ENCODE results near the gene DLG4. TPM values are rescaled to one million over a fixed set of nuclear protein-coding genes. Genes with fewer than 3 reads are reported as not detected.

The DLG4 gene
- total RNA-seq, 4 donors from 2014 or later: 2.9 to 12.7 (median 3.2) TPM

DNA sequence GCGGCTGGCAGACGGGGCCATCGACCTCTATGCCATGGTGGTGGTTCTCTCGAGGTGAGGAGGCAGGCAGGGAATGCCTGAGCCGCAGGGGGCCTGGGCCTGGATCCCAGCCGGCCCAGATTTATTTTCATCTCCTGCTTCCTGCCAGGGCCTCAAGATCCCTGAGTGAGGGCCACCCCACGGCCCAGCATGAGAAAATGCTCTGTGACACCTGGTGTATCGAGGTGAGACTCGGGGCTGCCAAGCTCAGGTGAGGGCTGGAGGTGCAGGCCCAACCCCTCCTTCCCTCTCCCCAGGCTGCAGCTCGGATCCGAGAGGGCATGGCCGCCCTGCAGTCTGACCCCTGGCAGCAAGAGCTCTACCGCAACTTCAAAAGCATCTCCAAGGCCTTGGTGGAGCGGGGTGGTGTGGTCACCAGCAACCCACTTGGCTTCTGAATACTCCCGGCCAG, 5.0 kb upstream of the DLG4 start:
- H3K9me3 ChIP-seq: no peaks in the 10 kb centered on the region
- no peak overlapping the region for H3K27ac ChIP-seq
- no peak overlapping the region for H3K4me3 ChIP-seq
- TF ChIP-seq POLR2A (IDR thresholded peaks at IDR 0.05) (no peak), EP300 (IDR thresholded peaks at IDR 0.05) (no peak), POLR2AphosphoS5 (IDR thresholded peaks at IDR 0.05) (no peak)
- TF ChIP-seq, protein P1, sequence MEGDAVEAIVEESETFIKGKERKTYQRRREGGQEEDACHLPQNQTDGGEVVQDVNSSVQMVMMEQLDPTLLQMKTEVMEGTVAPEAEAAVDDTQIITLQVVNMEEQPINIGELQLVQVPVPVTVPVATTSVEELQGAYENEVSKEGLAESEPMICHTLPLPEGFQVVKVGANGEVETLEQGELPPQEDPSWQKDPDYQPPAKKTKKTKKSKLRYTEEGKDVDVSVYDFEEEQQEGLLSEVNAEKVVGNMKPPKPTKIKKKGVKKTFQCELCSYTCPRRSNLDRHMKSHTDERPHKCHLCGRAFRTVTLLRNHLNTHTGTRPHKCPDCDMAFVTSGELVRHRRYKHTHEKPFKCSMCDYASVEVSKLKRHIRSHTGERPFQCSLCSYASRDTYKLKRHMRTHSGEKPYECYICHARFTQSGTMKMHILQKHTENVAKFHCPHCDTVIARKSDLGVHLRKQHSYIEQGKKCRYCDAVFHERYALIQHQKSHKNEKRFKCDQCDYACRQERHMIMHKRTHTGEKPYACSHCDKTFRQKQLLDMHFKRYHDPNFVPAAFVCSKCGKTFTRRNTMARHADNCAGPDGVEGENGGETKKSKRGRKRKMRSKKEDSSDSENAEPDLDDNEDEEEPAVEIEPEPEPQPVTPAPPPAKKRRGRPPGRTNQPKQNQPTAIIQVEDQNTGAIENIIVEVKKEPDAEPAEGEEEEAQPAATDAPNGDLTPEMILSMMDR (IDR thresholded peaks at IDR 0.05): no peak
- no peaks in the 10 kb centered on the region for H3K27me3 ChIP-seq
- peaks cover 72% of the 10 kb centered on the region for H3K36me3 ChIP-seq
- DNase-seq (ENCODE audit: low spot score in 2 of 2): no peak
- H3K4me1 ChIP-seq: peaks cover 35% of the 10 kb centered on the region
- WGBS: 68% methylated on average over 8 of the region's 15 CpGs

DNA sequence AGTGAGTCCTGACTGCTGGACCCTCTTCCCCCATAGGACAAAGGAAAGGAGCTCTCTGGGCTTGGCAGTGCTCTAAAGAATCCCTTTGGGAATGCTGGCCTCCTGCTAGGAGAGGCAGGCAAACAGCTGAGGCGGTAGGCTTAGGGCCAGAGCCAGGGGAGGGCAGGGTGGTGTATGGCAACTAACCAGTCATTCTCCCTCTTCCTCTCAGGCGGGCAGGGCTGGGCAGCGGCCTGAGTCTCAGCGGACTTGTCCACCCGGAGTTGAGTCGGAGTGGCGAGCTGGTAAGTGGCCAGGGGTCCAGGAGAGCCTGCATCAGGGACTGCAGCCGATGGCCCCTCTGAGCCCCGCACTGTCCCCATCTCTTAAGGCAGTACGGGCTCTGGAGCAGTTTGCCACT, 4.5 kb upstream of the DLG4 start:
- DNase-seq (ENCODE audit: low spot score in 2 of 2): no peak
- Histone ChIP-seq H3K27me3 (no peaks in the 10 kb centered on the region), H3K4me1 (peaks cover 41% of the 10 kb centered on the region), H3K27ac (no peak overlapping the region), H3K9me3 (no peaks in the 10 kb centered on the region), H3K4me3 (no peak overlapping the region), H3K36me3 (peaks cover 66% of the 10 kb centered on the region)
- 74% methylated on average over 3 of the region's 10 CpGs for WGBS
- no peak for TF ChIP-seq EP300 (IDR thresholded peaks at IDR 0.05)
- no peak for TF ChIP-seq POLR2A (IDR thresholded peaks at IDR 0.05)
- TF ChIP-seq POLR2AphosphoS5 (IDR thresholded peaks at IDR 0.05): no peak
- TF ChIP-seq, protein P1 (IDR thresholded peaks at IDR 0.05): no peak

DNA sequence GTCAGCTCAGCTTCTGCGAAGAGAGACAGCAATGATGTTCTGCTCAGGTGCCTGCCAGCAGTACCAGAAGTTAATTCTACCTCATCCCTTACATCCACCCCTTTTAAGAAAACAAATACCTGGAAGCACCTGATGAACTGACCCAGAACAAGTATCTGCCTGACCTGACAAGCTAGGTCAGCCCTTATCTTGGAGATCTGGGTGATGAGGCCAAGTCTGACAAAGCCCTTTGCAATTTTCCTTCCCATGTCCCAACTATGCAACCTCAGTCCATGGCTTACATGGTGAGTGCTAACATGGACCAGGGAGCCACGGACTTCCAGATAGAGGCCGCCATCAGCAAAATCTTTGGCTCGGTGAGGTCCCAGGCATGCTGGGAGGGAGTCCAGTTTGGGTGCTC, 3.7 kb upstream of the DLG4 start:
- Histone ChIP-seq H3K4me1 (peaks cover 42% of the 10 kb centered on the region), H3K9me3 (no peaks in the 10 kb centered on the region), H3K27ac (no peak overlapping the region), H3K36me3 (peaks cover 62% of the 10 kb centered on the region), H3K27me3 (no peaks in the 10 kb centered on the region), H3K4me3 (no peak overlapping the region)
- no CpG with 5 or more reads among the region's 4 CpGs for WGBS
- TF ChIP-seq POLR2AphosphoS5 (IDR thresholded peaks at IDR 0.05) (no peak), EP300 (IDR thresholded peaks at IDR 0.05) (no peak)
- TF ChIP-seq, protein P1 (IDR thresholded peaks at IDR 0.05): no peak
- DNase-seq (ENCODE audit: low spot score in 2 of 2): no peak

DNA sequence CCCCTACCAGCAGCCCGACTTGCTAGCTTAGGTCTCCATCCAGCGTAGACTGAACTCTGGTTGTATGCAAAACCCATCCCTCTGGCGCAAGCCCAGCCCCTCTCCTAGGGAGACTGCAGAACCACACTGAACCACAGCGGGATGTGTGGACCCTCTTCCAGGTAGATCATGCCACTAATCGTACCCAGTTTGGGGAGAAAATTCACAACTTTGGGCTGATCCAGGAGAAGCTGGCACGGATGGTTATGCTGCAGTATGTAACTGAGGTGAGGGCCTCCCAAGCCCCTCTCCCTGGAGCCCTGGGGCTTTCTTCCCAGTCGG, 3.3 kb upstream of the DLG4 start:
- Histone ChIP-seq H3K27ac (no peak overlapping the region), H3K36me3 (peaks cover 59% of the 10 kb centered on the region), H3K4me3 (no peak overlapping the region), H3K27me3 (no peaks in the 10 kb centered on the region), H3K4me1 (peaks cover 45% of the 10 kb centered on the region), H3K9me3 (no peaks in the 10 kb centered on the region)
- 76% methylated on average over 7 of the region's 7 CpGs for WGBS
- no peak for TF ChIP-seq POLR2AphosphoS5 (IDR thresholded peaks at IDR 0.05)
- TF ChIP-seq POLR2A (IDR thresholded peaks at IDR 0.05): no peak
- no peak for TF ChIP-seq EP300 (IDR thresholded peaks at IDR 0.05)
- TF ChIP-seq, protein P1 (IDR thresholded peaks at IDR 0.05): no peak
- DNase-seq (ENCODE audit: low spot score in 2 of 2): no peak

DNA sequence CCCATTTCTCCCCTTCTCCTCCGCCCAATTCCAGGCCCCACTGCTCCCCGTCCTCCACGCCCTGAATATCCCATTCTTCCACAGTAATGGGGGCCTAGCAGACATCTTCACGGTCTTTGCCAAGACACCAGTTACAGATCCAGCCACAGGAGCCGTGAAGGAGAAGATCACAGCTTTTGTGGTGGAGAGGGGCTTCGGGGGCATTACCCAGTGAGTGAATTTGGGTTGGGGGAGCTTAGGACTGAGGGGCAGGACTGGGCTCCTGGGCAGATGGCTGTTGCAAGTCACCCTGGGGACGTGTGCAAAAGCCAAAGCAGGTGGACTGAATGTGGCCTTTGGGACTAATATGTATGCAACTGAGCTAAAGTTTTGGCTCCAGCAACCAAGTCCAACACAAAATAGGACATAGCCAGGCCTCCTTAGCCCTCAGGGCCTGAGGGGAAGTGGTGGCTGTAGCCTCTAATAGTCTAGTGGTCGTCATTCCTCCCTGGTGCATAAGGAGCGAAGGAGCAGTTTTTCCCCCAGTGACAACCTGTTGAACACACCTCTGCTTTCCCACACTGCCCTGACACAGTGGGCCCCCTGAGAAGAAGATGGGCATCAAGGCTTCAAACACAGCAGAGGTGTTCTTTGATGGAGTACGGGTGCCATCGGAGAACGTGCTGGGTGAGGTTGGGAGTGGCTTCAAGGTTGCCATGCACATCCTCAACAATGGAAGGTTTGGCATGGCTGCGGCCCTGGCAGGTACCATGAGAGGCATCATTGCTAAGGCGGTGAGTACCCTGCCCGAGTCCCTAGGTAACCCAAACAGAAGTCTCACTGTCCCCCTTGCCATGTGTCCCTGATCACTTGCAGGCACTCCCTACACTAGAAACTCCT, 2.7 kb upstream of the DLG4 start:
- 69% methylated on average over 8 of the region's 15 CpGs for WGBS
- H3K9me3 ChIP-seq: no peaks in the 10 kb centered on the region
- no peak overlapping the region for H3K4me3 ChIP-seq
- H3K27ac ChIP-seq: no peak overlapping the region
- H3K4me1 ChIP-seq: peaks cover 51% of the 10 kb centered on the region
- H3K36me3 ChIP-seq: peaks cover 53% of the 10 kb centered on the region
- peak in 1 of 2 donors; percentile 58 for DNase-seq (ENCODE audit: low spot score in 2 of 2)
- TF ChIP-seq POLR2AphosphoS5 (IDR thresholded peaks at IDR 0.05): no peak
- TF ChIP-seq, protein P1 (IDR thresholded peaks at IDR 0.05): no peak
- TF ChIP-seq EP300 (IDR thresholded peaks at IDR 0.05): no peak
- TF ChIP-seq POLR2A (IDR thresholded peaks at IDR 0.05): no peak
- no peaks in the 10 kb centered on the region for H3K27me3 ChIP-seq

Data from suprapubic skin (tissue), 4 donors.